ENCODE results near the gene CHST11.

Gene CHST11

GRCh38 chr12:104635607-104636343 lies 179.0 kb downstream of the CHST11 start:
- DNase-seq, result no peak

- DNase-seq, result no peak
These were observed 179.7 kb downstream of the CHST11 start for GRCh38 chr12:104636496-104636895.

GRCh38 chr12:104637604-104638003 lies 180.9 kb downstream of the CHST11 start:
- DNase-seq, result peak in 1 of 2 donors; percentile 31

DNA sequence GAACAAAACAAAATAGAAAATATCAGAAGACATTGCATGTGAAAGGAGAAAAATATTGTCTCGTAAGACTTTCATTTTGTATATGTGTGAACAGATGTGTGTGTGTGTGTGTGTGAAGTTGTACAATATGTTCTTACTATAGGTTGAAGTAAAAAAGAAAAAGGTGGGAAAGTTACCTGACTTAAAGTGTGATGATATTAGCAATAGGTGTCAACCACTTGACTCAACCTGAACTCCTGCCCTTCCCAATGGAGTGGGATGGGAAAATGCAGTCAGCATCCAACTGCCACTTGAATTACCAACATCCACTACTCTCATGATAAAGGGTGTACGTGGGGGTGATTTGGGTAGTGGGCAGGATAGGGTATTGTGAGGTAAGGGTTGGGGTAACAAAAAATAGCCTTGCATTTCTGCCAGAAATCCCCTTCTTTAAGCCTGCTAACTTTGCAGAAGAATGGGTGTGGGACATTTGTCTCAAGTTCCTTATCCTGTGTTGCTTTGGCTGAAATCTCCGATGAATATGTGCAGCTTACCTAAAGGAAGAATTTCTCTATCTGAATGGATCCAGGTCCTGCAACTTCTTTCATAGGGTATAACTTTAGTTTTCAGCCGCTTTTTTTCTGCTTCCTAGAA lies 181.6 kb downstream of the CHST11 start:
- no peak for DNase-seq

- DNase-seq, result no peak
These were observed 182.1 kb downstream of the CHST11 start for GRCh38 chr12:104638851-104639240.

GRCh38 chr12:104640956-104641355 lies 184.2 kb downstream of the CHST11 start:
- no peak for DNase-seq

DNA sequence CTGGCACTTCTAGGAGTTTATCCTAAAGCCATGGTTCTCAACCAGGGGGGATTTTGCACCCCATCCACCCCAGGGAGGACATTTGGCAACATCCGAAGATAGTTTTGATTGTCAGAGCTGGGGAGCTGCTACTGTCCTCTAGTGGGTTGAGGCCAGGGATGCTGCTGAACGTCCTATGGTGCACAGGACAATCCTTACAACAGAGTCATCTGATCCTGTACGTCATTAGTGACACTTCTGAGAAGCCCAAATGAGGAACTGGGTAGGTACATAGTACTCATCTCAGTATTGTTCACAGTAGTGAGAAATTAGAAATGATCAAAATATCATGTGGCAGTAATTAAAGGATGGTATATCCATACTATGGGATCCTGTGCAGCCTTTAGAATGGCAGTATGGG lies 185.1 kb downstream of the CHST11 start:
- peak; percentile 22 to 71 for DNase-seq

DNA sequence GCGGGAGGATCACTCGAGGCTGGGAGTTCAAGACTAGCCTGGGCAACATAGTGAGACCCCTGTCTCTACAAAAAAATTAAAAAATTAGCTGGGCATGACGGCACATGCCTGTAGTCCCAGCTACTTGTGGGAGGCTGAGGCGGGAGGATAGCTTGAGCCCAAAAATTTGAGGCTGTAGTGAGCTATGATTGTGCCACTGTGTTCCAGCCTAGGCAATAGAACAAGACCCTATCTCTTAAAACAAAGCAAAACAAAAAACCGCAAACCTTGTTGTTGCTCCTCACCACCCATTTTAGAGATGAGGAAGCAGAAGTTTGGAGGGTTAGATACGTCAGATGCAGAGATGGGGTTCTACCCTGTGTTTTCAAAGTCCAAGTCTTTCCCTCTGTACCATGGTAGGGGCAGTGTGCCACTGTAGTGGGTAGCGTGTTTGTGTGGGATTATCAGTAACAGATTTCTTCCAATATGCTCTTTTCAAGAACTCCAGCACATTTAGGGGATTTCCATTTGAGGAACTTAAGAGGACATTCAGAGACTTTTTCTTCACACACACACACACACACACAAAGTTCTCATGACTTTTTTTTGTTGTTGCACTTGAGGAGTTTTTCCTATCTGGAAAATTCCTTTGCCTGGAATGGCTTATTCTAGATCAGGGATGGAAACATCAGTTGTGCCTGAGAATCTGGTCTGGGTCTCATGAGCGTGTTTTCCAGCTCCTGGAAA lies 186.5 kb downstream of the CHST11 start:
- DNase-seq, result peak; percentile 5 to 41

- DNase-seq, result peak; percentile 7 to 42
These were observed 187.3 kb downstream of the CHST11 start for GRCh38 chr12:104643819-104644669.

DNA sequence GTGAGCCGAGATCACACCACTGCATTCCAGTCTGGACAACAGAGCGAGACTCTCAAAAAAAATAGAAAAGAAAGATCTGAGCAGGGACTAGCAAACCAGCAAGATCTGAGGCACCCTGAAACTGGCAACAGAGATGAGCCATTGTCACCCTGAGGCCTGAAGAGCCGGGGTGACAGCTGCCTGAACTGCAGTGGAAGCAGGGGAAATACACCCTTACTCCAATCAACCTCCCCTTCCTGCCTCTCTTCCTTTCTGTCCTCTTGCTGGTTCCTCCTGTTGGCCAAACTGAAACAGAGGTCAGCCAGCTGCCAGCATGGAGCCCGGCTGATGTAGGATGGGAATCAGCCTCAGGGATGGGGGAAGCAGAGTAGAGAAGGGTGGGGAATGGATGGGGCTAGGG lies 192.0 kb downstream of the CHST11 start:
- DNase-seq, result no peak

DNA sequence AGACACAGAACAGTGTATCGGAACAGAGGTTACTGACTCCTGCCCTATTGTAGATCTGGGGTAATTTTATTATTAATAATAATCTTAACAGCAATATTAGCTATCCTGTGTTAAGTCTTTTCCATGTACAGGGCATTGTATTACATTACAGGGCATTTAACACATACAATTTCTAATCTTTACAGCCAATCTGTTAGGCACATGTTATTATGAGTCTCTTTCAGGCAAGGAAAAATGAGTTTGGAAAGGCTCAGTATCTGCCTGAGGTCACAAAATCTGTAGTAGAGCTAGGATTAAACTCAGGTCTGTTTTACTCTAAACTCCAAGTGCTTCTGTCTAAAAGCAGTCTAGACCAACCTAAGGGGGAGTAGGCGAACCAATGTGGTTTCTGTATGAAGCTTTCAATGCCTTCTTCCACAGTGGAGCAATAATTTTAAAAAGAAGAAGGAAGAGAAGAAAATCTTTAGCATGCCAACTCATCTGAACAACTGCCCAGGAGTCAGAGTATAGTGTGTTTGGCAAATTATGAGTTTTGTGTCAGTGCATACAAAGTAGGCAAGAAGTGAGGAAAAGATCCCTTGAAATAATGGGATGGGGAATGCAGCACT lies 192.6 kb downstream of the CHST11 start:
- DNase-seq, result no peak

DNA sequence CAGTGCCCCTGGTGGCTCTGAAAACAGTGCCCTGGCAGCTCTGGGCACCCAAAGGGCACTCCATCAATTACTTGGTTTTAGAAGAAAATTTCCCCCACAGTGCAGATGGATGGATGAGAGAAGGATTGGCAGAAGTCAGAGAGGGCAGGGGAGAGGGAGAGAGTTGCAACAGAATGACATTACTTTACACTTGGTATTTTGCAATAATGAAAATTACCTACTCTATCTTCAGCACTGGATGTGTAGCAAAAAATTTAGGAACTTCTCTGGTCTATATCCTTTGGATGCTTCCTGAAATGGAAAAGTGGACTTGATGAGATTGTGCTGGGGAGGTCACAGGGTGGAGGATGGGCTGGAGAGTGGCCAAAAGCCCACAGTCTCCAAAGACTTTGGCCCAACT lies 193.2 kb downstream of the CHST11 start:
- DNase-seq, result no peak

- DNase-seq, result no peak
These were observed 193.8 kb downstream of the CHST11 start for GRCh38 chr12:104650541-104650940.

GRCh38 chr12:104651811-104652210 lies 195.1 kb downstream of the CHST11 start:
- no peak for DNase-seq

DNA sequence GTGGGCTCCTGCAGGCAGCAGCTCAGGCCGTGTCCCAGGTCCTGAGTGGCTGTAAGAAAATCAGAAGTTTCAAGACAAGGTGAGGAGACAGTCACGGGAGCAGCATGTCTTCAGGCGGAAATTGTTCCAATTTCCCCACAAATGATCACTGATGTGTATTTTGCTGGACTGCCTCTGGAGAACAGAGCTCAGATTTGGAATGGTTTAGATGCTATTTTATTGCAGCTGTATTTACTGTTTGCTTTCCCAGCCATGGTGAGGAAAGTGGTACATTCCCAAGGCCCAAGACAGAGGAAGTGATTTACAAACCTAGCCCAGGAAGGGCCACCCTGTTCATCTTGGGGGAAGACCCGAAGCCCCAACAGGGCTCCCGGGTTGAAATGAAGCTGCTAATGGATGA lies 195.6 kb downstream of the CHST11 start:
- no peak for DNase-seq

DNA sequence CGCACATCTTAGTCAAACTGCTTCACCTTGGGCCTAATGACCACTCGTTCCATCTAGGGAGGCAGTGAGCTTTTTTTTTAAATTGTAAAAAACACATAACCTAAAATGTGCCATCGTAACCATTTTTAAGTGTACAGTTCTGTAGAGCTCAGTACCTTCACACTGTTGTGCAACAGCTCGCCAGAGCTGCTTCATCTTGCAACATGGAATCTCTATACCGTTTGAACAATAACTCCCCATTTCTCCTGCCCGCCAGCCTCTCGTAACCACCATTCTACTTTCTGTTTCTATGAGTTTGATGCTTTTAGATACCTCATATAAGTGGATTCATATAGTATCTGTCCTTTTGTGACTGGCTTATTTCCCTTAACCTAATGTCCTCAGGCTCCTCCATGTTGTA lies 196.2 kb downstream of the CHST11 start:
- peak in 1 of 2 donors; percentile 25 for DNase-seq

- peak in 1 of 2 donors; percentile 26 for DNase-seq
These were observed 197.2 kb downstream of the CHST11 start for GRCh38 chr12:104653730-104654664.

DNA sequence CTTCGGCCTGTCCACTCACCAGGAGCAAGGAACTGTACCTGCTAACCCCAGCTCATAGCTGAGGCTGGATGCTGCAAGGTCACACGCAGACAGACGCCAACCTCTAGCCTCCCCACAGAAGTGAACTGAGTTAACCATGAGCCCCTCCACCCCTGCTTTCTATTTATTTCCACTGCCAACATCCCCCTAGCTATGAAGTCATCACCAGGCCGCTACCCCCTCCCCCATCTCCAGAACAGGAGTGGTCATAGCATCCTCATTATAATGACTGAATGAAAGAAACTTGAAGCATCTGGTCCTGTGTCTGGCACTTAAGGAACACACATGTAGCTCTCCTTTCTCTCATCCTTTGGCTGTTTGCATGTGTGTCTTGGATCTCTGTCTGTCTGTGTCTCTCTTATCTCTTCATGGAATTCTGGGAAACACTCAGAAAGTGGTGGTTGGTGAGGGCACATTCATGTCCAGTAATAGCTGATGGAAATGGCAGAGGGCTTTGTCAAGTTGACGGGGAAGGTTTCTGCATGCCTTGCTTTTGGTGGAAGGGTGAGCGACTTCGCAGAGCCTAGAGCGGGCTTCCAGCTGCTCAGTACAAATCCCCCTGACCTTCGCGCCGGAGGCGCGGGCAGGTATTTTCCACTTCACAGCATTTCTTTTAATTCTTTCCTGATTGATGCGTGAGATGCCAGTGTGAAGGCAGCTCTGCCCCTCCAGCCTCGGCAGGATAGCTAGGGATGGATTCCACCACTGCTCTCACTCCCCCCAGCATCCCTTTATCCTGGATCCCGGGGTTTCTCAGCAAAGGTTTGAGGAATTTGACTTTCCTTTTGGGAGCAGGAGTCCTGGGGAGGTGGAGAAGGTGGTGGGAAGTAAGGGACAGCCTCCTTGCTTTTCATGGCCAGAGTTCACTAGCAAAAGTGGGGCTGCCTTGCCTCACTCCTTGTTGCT lies 198.2 kb downstream of the CHST11 start:
- DNase-seq, result no peak

- no peak for DNase-seq
These were observed 199.6 kb downstream of the CHST11 start for GRCh38 chr12:104656383-104656782.

- no peak for DNase-seq
These were observed 200.2 kb downstream of the CHST11 start for GRCh38 chr12:104656921-104657320.

All from CD4-positive, alpha-beta T cell treated with Interleukin-4 for 1 hour (primary cell).